A549 treated with DMSO at 1 μM for 4 hours (cell line): ENCODE results near the gene SPEF1. TPM values are rescaled to one million over a fixed set of nuclear protein-coding genes. Genes with fewer than 3 reads are reported as not detected.

Source experiments
- total RNA-seq: library from RNA; stranded (reverse); fragments of 200-300 nt; extraction: Qiagen RNA extraction; gene quantifications from 5 replicates; pipeline ENCODE4 v1.2.3, GENCODE V29; 2022; ENCODE audit warnings: low read depth

The SPEF1 gene
- total RNA-seq, result 1.6 to 2.4 TPM (median 2.0 TPM) in 5 replicates

GRCh38 chr20:3781153-3781910 is at the start of gene SPEF1:
Gene SPEF1 (minus strand): TSS chr20:3781448. CDS start chr20:3781287, 161 bp downstream.

GRCh38 chr20:3820048-3820900 is 39.0 kb upstream of the SPEF1 start, which contains the start of gene AP5S1:
Gene AP5S1 (plus strand): TSS chr20:3820547. CDS start chr20:3822118, 1,571 bp downstream.

GRCh38 chr20:3795511-3796468 is 14.5 kb upstream of the SPEF1 start, which contains the start of gene CDC25B:
Gene CDC25B (plus strand): TSS chr20:3796310. CDS start chr20:3796532, 222 bp downstream.

GRCh38 chr20:3786665-3787323 is 5.5 kb upstream of the SPEF1 start, which contains the start of gene CENPB:
Gene CENPB (minus strand): TSS chr20:3786740. CDS start chr20:3786483, 257 bp downstream.

GRCh38 chr20:3767427-3768341 is 13.6 kb downstream of the SPEF1 start, which contains the start of gene ADISSP:
Gene ADISSP (minus strand): TSS chr20:3767753. CDS start chr20:3760100, 7,653 bp downstream.

GRCh38 chr20:3732327-3733118 is 48.7 kb downstream of the SPEF1 start, which contains the start of gene HSPA12B:
Gene HSPA12B (plus strand): TSS chr20:3732685. CDS start chr20:3738675, 5,990 bp downstream.

Other genes starting within 250 kb of the SPEF1 start
- gene GFRA4, start 118.0 kb downstream of the SPEF1 start, total RNA-seq, result not detected in 5 replicates
- 0.05 to 0.06 TPM (median 0.05 TPM) in 3 of 5 replicates, not detected in the others for gene ADAM33, start 99.4 kb downstream of the SPEF1 start, total RNA-seq
- 0.01 to 0.04 TPM (median 0.02 TPM) in 3 of 5 replicates, not detected in the others for gene SIGLEC1, start 68.8 kb downstream of the SPEF1 start, total RNA-seq
- 0.28 to 0.53 TPM (median 0.38 TPM) in 5 replicates for gene HSPA12B, start 48.8 kb downstream of the SPEF1 start, total RNA-seq
- gene ADISSP, start 13.7 kb downstream of the SPEF1 start, total RNA-seq, result 115 to 165 TPM (median 140 TPM) in 5 replicates
- gene CENPB, start 5.3 kb upstream of the SPEF1 start, total RNA-seq, result 109 to 122 TPM (median 116 TPM) in 5 replicates
- 175 to 226 TPM (median 212 TPM) in 5 replicates for gene CDC25B, start 14.9 kb upstream of the SPEF1 start, total RNA-seq
- 14.7 to 20.4 TPM (median 18.7 TPM) in 5 replicates for gene AP5S1, start 39.1 kb upstream of the SPEF1 start, total RNA-seq
- gene MAVS, start 65.4 kb upstream of the SPEF1 start, total RNA-seq, result 19.5 to 26.3 TPM (median 24.3 TPM) in 5 replicates
- 50.4 to 60.3 TPM (median 57.8 TPM) in 5 replicates for gene PANK2, start 107.9 kb upstream of the SPEF1 start, total RNA-seq
- gene RNF24, start 234.1 kb upstream of the SPEF1 start, total RNA-seq, result 11.7 to 15.2 TPM (median 15.0 TPM) in 5 replicates